GM12865 (cell line): ENCODE data around the gene PBRM1.

Source experiments
- DNase-seq: peaks from one replicate; pipeline ENCODE4 v3.0.0; 2010; ENCODE audit warnings: low read depth
- H3K4me3 ChIP-seq: 2 replicates; pipeline ENCODE4 v1.5.1; 2011; ENCODE audit warnings: mild to moderate bottlenecking, low read depth, low read length, control low read depth
- TF ChIP-seq, protein P1 (sequence below): IDR thresholded peaks from 2 replicates; pipeline ENCODE4 v1.5.1; 2011; ENCODE audit warnings: low read length, control low read depth, low read depth, inconsistent platforms; ENCODE audit not compliant: insufficient read depth; ENCODE audit errors: missing control alignments

Gene PBRM1

GRCh38 chr3:52537165-52537620 is 148.5 kb downstream of the PBRM1 start:
- peak overlapping the region; percentile 83 for H3K4me3 ChIP-seq
- TF ChIP-seq, protein P1, sequence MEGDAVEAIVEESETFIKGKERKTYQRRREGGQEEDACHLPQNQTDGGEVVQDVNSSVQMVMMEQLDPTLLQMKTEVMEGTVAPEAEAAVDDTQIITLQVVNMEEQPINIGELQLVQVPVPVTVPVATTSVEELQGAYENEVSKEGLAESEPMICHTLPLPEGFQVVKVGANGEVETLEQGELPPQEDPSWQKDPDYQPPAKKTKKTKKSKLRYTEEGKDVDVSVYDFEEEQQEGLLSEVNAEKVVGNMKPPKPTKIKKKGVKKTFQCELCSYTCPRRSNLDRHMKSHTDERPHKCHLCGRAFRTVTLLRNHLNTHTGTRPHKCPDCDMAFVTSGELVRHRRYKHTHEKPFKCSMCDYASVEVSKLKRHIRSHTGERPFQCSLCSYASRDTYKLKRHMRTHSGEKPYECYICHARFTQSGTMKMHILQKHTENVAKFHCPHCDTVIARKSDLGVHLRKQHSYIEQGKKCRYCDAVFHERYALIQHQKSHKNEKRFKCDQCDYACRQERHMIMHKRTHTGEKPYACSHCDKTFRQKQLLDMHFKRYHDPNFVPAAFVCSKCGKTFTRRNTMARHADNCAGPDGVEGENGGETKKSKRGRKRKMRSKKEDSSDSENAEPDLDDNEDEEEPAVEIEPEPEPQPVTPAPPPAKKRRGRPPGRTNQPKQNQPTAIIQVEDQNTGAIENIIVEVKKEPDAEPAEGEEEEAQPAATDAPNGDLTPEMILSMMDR = no peak
- no peak for DNase-seq

DNA sequence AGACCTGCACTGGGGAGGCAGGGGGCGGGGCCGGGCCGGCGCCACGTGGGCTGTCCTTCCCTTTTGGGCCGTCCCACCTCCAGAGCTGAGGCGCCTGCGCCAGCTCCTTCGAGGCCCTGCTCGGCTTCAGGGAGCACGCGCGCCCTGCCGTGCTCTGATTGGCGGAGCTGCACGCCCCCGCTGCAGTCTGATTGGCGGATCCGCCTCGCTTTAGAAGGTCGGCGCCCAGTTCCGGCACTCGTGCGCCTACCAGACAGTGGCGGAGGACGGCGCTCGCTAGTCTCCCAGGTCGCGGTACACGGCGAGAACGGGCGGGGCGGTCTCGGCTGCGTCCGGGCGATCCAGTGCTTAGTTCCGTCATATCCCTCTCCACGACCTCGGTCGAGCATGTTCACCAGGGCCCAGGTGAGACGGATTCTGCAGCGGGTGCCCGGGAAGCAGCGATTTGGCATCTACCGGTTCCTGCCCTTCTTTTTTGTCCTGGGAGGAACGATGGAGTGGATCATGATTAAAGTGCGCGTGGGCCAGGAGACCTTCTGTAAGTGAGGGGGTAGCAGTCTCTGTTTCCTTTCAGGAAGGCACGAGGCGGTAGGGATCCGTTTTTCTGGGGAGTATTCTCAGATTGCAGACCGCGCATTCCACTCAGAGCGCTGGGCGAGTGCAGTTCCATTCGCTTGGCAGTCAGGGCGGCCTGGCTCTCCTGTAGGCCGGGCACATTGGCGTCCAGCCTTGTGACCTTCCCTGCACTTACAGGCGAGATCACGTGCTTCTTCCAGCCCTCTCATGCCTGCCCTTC is 149.1 kb downstream of the PBRM1 start, which contains the start of gene UQCC5:
TSS of gene UQCC5 (plus strand) at position 237 of the 796 bp plus-strand sequence. CDS start at position 388, 151 bp downstream.
- TF ChIP-seq, protein P1 = no peak

GRCh38 chr3:52536112-52536368 is 149.7 kb downstream of the PBRM1 start:
- H3K4me3 ChIP-seq = peak overlapping the region; percentile 47
- no peak for DNase-seq
- TF ChIP-seq, protein P1 = no peak

More for the DNA sequence above, 149.1 kb downstream of the PBRM1 start, which contains the start of gene UQCC5:
- H3K4me3 ChIP-seq = peak within 1 kb of the TSS; percentile 83
- peak; percentile 100 for DNase-seq

DNA sequence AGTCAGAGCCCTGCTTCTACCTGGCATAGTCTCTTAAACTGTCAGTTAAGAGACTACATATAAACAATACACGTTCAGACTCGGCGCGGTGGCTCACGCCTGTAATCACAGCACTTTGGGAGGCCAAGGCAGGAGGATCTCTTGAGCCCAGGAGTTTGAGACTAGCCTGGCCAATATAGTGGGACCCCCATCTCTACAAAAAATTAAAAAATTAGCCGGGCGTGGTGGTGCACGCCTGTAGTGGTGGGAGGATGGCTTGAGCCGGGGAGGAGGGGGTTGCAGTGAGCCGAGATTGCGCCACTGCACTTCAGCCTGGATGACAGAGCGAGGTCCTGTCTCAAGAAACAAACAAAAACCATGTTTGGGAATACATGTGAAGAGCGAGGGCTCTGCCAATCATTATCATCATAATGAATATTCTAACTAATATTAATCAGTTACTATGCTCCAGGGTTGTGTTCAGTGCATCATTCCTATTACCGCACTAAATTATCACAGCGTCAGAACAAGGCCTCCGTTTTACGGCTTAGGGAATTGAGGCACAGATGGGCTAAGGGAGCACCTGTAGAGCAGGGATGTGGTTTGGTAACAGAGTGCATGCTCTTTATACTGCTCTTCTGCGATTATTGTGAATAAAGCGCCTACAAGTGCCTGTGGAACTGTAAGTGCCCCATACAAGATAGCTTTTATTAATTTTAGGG is 150.2 kb downstream of the PBRM1 start:
- TF ChIP-seq, protein P1 = no peak
- peak overlapping the region; percentile 47 for H3K4me3 ChIP-seq
- DNase-seq = no peak

DNA sequence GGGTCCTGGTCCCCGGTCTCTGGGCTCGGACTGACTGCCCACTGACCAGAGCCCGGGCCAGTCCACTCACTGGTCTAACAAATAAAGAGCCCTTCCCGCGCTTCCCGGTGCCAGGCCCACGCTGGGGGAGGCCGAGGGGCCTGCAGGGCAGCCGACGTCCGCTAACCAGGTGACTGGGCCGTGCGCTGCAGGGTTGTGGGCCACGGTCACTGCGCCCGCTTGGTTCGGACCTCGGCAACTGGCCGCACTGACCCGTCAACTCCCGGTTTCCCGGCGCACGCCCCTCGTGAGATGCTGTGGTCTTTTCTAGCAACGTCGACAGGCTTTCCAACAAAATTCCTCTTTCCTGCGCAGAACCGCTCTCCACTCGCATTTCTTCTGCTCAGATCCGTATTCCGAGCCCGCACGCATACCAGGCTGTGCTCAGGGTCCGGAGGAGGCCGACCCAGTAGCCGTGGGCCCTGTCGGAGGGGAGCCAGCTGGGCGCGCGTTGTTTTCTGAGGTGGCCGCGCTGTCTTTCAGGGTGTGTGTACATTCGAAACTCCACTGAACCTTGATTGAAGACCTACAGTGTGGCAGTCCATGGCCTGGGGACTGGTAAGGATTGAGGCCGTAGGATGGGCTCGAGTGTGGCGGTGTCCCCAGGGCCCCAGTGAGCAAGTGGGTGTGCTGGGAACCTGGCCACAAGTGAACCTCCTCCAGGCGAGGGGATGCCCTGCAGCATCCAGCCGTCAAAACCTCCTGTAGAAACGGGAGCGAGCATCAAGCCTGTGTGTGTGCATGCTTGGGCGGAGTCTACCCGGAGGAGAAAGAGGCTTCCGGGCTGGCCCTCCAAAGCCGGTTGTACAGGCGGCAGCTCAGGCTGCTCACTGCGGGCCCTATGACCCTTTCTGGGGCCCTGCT is 151.2 kb downstream of the PBRM1 start:
- DNase-seq = no peak
- peak overlapping the region; percentile 53 for H3K4me3 ChIP-seq
- TF ChIP-seq, protein P1 = no peak

DNA sequence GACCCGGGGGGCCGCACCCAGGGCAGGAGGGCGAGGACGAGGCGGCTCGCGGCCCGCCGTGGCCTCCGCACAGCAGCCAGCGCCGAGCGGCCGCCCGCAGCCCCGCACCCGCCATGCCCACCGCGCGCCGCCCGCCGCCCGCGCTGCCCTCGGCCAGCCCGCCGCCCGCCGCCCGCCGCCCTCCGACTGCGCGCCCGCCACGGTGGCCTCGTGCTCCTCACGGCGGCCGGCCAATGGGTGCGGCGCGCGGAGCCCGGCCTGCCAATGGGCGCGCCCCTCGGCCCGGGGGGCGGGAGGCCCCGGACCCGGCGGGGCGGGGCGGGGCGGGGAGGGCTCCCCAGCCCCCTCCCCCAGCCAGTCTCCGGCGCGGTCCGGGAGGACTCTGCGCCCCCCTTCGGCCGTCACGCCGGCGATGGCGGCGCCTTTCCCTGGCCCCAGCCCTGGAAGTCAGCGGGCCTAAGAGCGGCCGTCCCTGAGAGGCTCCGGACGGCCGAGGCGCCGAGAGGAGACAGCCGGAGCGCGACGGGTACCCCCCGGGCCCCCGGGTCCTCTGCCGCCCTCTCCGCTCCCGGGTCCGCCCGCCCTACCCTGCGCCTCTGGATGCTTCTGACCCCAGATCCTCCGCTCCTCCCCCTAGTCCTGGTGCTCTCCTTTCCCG is 152.0 kb downstream of the PBRM1 start, which contains the start of gene NT5DC2:
TSS of gene NT5DC2 (minus strand) at position 235 of the 658 bp plus-strand sequence. CDS start at position 115, 120 bp downstream.
- H3K4me3 ChIP-seq = peak within 1 kb of the TSS; percentile 81
- TF ChIP-seq, protein P1 = no peak
- peak; percentile 83 for DNase-seq
